ENCODE results near the gene FRMD4B.

- TF ChIP-seq POLR2A (IDR thresholded peaks at IDR 0.05; ENCODE audit: low read depth, low read length) (no peak), POLR2AphosphoS5 (IDR thresholded peaks at IDR 0.05; ENCODE audit: low read depth, low read length) (no peak), TAF1 (IDR thresholded peaks at IDR 0.05; ENCODE audit: low read depth, low read length) (no peak), SPI1 (IDR thresholded peaks at IDR 0.05; ENCODE audit: low read depth, low read length) (no peak), PAX5 (IDR thresholded peaks at IDR 0.05; ENCODE audit: insufficient read depth, low read length, severe bottlenecking) (no peak)
Observed at GRCh38 chr3:69272556-69272955, 113.3 kb downstream of the FRMD4B start.
